Measurements from ENCODE around the gene PCDHB9.
"Not testable (repeated sequence)": the region's sequence is repeated elsewhere in the genome, so short reads cannot be mapped to it uniquely, and the experiment has no call there.

The PCDHB9 gene

GRCh38 chr5:141186897-141187512, at the start of gene PCDHB9:
TSS of gene PCDHB9 (plus strand) at chr5:141187161. CDS start at chr5:141187319, 158 bp downstream.
- DNase-seq (ENCODE audit: low read depth, low spot score) = no peak

GRCh38 chr5:141137346-141137745, 49.6 kb upstream of the PCDHB9 start:
- not testable (repeated sequence) for DNase-seq (ENCODE audit: low read depth, low spot score)

DNA sequence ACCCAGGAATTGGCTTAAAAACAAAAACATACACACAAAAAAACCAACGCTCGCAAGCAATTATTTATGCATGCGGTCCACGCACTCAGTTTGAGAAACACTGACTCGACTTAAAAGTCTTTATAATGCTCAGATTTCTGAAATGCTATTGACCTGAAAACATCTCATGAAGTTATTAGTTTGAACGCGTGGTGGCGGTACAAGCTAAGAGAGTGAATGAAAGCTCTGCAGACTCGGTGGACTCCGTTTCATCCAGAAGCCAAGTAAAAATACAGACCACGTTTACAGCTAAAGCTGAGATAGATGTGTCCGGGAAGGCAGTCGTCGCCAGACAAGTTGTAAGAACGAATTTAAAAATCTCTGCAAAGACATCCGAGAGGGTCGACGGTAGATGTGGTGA, 37.1 kb upstream of the PCDHB9 start, which contains the start of gene PCDHB6:
PCDHB6 (plus strand) TSS at position 246 of the 400 bp plus-strand sequence. CDS start 201 bp downstream, outside the sequence.
- no peak for DNase-seq (ENCODE audit: low read depth, low spot score)

DNA sequence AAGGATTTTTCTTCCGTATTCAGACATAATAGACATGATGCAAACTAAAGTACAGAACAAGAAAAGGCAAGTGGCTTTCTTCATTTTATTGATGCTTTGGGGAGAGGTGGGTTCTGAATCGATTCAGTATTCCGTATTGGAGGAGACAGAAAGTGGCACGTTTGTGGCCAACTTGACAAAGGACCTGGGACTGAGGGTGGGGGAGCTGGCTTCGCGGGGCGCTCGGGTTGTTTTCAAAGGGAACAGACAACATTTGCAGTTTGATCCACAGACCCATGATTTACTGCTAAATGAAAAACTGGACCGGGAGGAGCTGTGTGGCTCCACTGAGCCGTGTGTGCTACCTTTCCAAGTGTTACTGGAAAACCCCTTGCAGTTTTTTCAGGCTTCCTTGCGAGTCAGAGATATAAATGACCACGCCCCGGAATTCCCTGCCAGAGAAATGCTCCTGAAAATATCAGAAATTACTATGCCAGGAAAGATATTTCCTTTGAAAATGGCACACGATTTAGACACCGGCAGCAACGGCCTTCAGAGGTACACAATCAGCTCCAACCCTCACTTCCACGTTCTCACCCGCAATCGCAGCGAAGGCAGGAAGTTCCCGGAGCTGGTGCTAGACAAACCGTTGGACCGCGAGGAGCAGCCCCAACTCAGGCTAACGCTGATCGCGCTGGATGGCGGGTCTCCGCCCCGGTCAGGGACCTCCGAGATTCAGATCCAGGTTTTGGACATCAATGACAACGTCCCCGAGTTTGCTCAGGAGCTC, 36.6 kb upstream of the PCDHB9 start:
- no peak for DNase-seq (ENCODE audit: low read depth, low spot score)

DNA sequence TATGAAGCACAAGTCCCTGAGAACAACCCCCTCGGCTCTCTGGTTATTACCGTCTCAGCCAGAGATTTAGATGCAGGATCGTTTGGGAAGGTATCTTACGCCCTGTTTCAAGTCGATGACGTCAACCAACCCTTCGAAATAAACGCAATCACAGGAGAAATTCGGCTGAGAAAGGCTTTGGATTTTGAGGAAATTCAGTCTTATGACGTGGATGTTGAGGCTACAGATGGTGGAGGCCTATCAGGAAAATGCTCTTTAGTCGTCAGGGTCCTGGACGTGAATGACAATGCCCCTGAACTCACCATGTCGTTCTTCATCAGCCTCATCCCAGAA, 36.0 kb upstream of the PCDHB9 start:
- DNase-seq (ENCODE audit: low read depth, low spot score) = no peak

DNA sequence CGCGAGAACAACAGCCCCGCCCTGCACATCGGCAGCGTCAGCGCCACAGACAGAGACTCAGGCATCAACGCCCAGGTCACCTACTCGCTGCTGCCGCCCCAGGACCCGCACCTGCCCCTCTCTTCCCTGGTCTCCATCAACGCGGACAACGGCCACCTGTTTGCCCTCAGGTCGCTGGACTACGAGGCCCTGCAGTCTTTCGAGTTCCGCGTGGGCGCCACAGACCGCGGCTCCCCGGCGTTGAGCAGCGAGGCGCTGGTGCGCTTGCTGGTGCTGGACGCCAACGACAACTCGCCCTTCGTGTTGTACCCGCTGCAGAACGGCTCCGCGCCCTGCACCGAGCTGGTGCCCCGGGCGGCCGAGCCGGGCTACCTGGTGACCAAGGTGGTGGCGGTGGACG, 35.3 kb upstream of the PCDHB9 start:
- not testable (repeated sequence) for DNase-seq (ENCODE audit: low read depth, low spot score)

- DNase-seq (ENCODE audit: low read depth, low spot score) = not testable (repeated sequence)
These were observed 34.9 kb upstream of the PCDHB9 start for GRCh38 chr5:141152096-141152495.

DNA sequence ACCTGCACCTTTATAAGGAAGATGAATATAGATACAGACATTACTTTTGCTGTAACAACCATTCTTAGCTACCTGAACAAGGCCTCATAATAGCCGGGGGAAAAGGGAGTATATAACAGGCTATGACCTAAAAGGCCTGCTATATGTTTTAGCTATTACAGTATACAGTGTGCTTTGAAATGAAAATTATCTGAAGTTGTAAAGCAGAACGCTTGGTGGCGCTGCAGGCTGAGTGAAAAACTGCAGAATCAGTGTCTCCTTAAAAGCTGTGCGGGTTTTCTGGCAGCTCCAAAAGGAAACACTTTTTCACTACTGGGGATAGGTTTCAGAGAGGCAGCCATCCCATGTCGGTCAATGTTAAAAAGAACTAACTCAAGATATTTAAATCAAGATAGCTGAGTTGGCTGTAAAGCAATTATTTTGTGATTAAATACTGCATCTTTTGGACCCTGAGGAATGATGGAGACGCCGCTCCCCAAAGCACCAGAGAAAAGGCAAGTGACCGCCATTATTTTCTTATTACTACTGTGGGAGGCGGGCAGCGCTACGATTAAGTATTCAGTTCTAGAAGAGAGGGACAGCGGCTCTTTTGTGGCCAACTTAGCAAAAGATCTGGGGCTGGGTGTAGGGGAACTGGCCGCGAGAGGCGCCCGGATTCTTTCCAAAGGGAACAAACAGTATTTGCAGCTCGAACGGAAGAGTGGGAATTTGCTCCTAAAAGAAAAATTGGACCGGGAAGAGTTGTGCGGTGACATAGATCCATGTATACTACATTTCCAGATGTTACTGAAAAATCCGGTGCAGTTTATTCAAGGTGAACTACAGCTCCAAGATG, 31.2 kb upstream of the PCDHB9 start:
- DNase-seq (ENCODE audit: low read depth, low spot score) = no peak

DNA sequence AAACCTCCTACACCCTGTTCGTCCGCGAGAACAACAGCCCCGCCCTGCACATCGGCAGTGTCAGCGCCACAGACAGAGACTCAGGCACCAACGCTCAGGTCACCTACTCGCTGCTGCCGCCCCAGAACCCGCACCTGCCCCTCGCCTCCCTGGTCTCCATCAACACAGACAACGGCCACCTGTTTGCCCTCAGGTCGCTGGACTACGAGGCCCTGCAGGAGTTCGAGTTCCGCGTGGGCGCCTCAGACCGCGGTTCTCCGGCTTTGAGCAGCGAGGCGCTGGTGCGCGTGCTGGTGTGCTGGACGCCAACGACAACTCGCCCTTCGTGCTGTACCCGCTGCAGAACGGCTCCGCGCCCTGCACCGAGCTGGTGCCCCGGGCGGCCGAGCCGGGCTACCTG, 29.6 kb upstream of the PCDHB9 start:
- not testable (repeated sequence) for DNase-seq (ENCODE audit: low read depth, low spot score)

GRCh38 chr5:141157901-141158300, 29.1 kb upstream of the PCDHB9 start:
- DNase-seq (ENCODE audit: low read depth, low spot score) = not testable (repeated sequence)

- no peak for DNase-seq (ENCODE audit: low read depth, low spot score)
These were observed 14.4 kb upstream of the PCDHB9 start, which contains the start of gene PCDHB7 for GRCh38 chr5:141172381-141173204. TSS of gene PCDHB7 (plus strand) at chr5:141172644. CDS start at chr5:141172836, 192 bp downstream.

DNA sequence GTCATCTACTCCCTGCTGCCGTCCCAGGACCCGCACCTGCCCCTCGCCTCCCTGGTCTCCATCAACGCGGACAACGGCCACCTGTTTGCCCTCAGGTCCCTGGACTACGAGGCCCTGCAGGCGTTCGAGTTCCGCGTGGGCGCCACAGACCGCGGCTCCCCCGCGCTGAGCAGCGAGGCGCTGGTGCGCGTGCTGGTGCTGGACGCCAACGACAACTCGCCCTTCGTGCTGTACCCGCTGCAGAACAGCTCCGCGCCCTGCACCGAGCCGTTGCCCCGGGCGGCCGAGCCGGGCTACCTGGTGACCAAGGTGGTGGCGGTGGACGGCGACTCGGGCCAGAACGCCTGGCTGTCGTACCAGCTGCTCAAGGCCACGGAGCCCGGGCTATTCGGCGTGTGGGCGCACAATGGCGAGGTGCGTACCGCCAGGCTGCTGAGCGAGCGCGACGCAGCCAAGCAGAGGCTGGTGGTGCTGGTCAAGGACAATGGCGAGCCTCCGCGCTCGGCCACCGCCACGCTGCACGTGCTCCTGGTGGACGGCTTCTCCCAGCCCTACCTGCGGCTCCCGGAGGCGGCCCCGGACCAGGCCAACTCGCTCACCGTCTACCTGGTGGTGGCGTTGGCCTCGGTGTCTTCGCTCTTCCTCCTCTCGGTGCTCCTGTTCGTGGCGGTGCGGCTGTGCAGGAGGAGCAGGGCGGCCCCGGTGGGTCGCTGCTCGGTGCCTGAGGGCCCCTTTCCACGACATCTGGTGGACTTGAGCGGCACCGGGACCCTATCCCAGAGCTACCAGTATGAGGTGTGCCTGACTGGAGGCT, 12.5 kb upstream of the PCDHB9 start:
- DNase-seq (ENCODE audit: low read depth, low spot score) = not testable (repeated sequence)

GRCh38 chr5:141175933-141176332, 11.0 kb upstream of the PCDHB9 start:
- DNase-seq (ENCODE audit: low read depth, low spot score) = no peak

DNA sequence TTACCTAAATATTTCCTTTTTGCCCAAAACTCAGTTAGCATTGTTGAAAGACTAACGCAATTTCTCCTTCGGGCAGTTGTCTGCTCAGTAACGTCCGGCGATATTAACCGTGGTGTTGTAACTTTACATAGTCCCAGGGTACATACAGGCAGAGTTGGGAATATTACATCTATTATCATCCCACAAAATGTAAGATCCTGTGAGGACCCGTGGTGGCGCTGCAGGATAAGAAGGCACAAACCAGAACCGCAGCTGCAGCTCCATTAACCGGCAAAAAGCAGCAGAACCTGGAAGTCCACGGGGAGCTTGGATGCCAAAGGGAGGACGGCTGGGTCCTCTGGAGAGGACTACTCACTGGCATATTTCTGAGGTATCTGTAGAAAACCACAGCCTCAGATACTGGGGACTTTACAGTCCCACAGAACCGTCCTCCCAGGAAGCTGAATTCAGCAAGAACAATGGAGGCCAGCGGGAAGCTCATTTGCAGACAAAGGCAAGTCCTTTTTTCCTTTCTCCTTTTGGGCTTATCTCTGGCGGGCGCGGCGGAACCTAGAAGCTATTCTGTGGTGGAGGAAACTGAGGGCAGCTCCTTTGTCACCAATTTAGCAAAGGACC, 9.3 kb upstream of the PCDHB9 start, which contains the start of gene PCDHB8:
PCDHB8 (plus strand) TSS at position 214 of the 615 bp plus-strand sequence; CDS start at position 459, 245 bp downstream.
- not testable (repeated sequence) for DNase-seq (ENCODE audit: low read depth, low spot score)

- not testable (repeated sequence) for DNase-seq (ENCODE audit: low read depth, low spot score)
These were observed 7.6 kb upstream of the PCDHB9 start for GRCh38 chr5:141179371-141179770.

GRCh38 chr5:141179876-141180275, 7.1 kb upstream of the PCDHB9 start:
- not testable (repeated sequence) for DNase-seq (ENCODE audit: low read depth, low spot score)

- DNase-seq (ENCODE audit: low read depth, low spot score) = no peak
These were observed 6.6 kb upstream of the PCDHB9 start for GRCh38 chr5:141180313-141180712.

GRCh38 chr5:141182248-141182647, 4.7 kb upstream of the PCDHB9 start, which contains the start of gene PCDHB16:
TSS of gene PCDHB16 (plus strand) at chr5:141182387. CDS start at chr5:141182560, 173 bp downstream.
- no peak for DNase-seq (ENCODE audit: low read depth, low spot score)

GRCh38 chr5:141184117-141184855, 2.7 kb upstream of the PCDHB9 start:
- DNase-seq (ENCODE audit: low read depth, low spot score) = not testable (repeated sequence)

Data from activated naive CD8-positive, alpha-beta T cell treated with anti-CD3 and anti-CD28 coated beads, Interleukin-2, amount 50 U/mL, for 16 hours (primary cell).